Measurements from ENCODE around the gene GNG14.

Gene GNG14

DNA sequence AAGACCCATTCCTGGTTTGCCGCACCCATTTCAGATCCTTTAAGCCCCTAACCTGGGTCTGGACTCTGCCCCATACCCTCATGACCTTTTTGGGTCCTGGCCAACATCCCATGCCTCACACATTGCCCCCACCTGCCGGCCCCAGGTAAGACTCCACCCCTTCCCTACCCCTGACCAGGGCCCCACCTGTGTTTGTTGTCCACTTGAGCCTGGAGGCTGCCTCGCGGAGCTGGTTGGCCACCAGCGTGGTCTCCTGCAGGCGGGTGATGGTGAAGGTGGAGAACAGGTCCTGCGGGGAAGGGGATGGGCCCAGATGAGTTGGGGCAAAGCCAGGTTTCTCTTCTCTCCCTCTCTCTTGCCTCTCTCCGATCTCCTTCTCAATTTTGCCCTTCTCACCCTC is 40.8 kb upstream of the GNG14 start:
- H3K27me3 ChIP-seq (ENCODE audit: insufficient read depth, low read length, poor library complexity, severe bottlenecking), result no peaks in the 10 kb centered on the region
- no peak overlapping the region for H3K4me2 ChIP-seq (ENCODE audit: low read depth, low read length, poor library complexity, severe bottlenecking)
- H3K4me3 ChIP-seq (ENCODE audit: low read length, poor library complexity, severe bottlenecking), result no peak overlapping the region
- no peak for TF ChIP-seq EZH2phosphoT487 (IDR thresholded peaks at IDR 0.05; ENCODE audit: borderline replicate concordance)
- TF ChIP-seq, protein P1, sequence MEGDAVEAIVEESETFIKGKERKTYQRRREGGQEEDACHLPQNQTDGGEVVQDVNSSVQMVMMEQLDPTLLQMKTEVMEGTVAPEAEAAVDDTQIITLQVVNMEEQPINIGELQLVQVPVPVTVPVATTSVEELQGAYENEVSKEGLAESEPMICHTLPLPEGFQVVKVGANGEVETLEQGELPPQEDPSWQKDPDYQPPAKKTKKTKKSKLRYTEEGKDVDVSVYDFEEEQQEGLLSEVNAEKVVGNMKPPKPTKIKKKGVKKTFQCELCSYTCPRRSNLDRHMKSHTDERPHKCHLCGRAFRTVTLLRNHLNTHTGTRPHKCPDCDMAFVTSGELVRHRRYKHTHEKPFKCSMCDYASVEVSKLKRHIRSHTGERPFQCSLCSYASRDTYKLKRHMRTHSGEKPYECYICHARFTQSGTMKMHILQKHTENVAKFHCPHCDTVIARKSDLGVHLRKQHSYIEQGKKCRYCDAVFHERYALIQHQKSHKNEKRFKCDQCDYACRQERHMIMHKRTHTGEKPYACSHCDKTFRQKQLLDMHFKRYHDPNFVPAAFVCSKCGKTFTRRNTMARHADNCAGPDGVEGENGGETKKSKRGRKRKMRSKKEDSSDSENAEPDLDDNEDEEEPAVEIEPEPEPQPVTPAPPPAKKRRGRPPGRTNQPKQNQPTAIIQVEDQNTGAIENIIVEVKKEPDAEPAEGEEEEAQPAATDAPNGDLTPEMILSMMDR (conservative IDR thresholded peaks at IDR 0.05; ENCODE audit: low read length), result no peak
- no peaks in the 10 kb centered on the region for H3F3A ChIP-seq (ENCODE audit: low read depth)
- H3K9me2 ChIP-seq (replicated peaks; ENCODE audit: low read depth, low read length), result no peaks in the 10 kb centered on the region
- no peak overlapping the region for H2AFZ ChIP-seq (ENCODE audit: low read length)
- H3K9me3 ChIP-seq (ENCODE audit: insufficient read depth, low read depth, low read length), result no peaks in the 10 kb centered on the region
- no peak overlapping the region for H3K9ac ChIP-seq (ENCODE audit: low read depth, low read length, poor library complexity, severe bottlenecking)
- no peaks in the 10 kb centered on the region for H3K79me2 ChIP-seq (ENCODE audit: insufficient read depth, low read length)
- no peaks in the 10 kb centered on the region for H3K36me3 ChIP-seq (ENCODE audit: insufficient read depth, low read length)
- no peaks in the 10 kb centered on the region for H4K20me1 ChIP-seq (ENCODE audit: insufficient read depth, low read length, poor library complexity, severe bottlenecking)
- H3K4me1 ChIP-seq (ENCODE audit: insufficient read depth, low read length, poor library complexity, severe bottlenecking), result no peaks in the 10 kb centered on the region

DNA sequence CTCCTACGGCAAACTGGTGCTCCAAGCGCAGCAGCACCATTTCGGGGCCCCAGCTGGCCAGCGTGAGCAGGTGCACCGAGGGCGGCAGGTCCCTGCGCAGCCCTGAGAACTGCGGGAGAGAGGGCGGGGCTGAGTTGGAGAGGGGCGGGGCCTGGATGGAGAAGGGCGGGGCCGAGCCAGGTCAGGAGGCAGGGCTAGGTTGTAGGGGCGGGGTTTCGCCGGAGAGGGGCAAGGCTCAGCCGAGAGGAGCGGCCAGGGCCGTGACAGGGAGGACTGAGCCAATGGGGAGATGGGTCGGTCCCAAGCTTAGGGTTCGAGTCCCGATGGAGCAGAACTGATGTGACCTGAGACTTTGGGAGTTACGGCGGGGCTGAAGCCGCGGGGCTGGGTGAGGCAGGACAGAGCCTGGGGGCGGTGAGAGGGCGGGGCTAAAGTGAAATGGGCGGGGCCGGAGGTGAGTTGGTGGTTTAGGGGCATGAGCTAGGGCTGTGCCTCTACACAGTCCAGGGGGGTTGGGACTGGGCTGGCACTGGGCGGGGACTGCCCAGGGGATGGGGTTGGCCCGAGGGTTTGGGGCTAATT is 40.2 kb upstream of the GNG14 start:
- Histone ChIP-seq H3K4me3 (ENCODE audit: low read length, poor library complexity, severe bottlenecking) (no peak overlapping the region), H3K36me3 (ENCODE audit: insufficient read depth, low read length) (no peaks in the 10 kb centered on the region)

DNA sequence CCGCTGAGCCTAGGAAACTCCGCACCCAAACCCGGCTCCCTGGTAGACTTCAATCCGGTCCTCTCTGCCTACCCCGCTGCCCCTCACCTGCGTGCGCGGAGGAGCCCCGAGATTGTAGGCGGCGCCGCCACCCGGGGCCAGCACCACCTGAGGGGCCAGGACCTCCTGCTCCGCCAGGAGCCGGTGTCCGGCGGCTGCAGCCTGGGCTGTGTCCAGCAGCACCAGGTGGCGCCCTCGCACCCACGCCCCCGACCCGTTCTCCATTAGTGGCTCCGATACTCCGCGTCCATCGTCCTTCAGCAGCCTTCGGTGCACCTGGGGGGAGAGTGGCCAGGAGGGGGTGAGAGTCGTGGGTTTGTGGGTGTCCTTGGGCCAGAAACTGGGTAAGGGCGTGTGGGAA is 39.7 kb upstream of the GNG14 start:
- Histone ChIP-seq H3K9ac (ENCODE audit: low read depth, low read length, poor library complexity, severe bottlenecking) (no peak overlapping the region), H3K4me1 (ENCODE audit: insufficient read depth, low read length, poor library complexity, severe bottlenecking) (no peaks in the 10 kb centered on the region), H2AFZ (ENCODE audit: low read length) (no peak overlapping the region), H3K9me3 (ENCODE audit: insufficient read depth, low read depth, low read length) (no peaks in the 10 kb centered on the region), H3K9me2 (replicated peaks; ENCODE audit: low read depth, low read length) (no peaks in the 10 kb centered on the region), H4K20me1 (ENCODE audit: insufficient read depth, low read length, poor library complexity, severe bottlenecking) (no peaks in the 10 kb centered on the region), H3K36me3 (ENCODE audit: insufficient read depth, low read length) (no peaks in the 10 kb centered on the region), H3K79me2 (ENCODE audit: insufficient read depth, low read length) (no peaks in the 10 kb centered on the region), H3K27me3 (ENCODE audit: insufficient read depth, low read length, poor library complexity, severe bottlenecking) (no peaks in the 10 kb centered on the region), H3K4me3 (ENCODE audit: low read length, poor library complexity, severe bottlenecking) (no peak overlapping the region), H3K4me2 (ENCODE audit: low read depth, low read length, poor library complexity, severe bottlenecking) (no peak overlapping the region), H3F3A (ENCODE audit: low read depth) (no peaks in the 10 kb centered on the region)
- TF ChIP-seq, protein P1 (conservative IDR thresholded peaks at IDR 0.05; ENCODE audit: low read length), result no peak
- no peak for TF ChIP-seq EZH2phosphoT487 (IDR thresholded peaks at IDR 0.05; ENCODE audit: borderline replicate concordance)

More for the DNA sequence above, 40.2 kb upstream of the GNG14 start:
- TF ChIP-seq, protein P1 (conservative IDR thresholded peaks at IDR 0.05; ENCODE audit: low read length), result no peak
- no peak for TF ChIP-seq EZH2phosphoT487 (IDR thresholded peaks at IDR 0.05; ENCODE audit: borderline replicate concordance)
- Histone ChIP-seq H3K9ac (ENCODE audit: low read depth, low read length, poor library complexity, severe bottlenecking) (no peak overlapping the region), H3F3A (ENCODE audit: low read depth) (no peaks in the 10 kb centered on the region), H3K4me1 (ENCODE audit: insufficient read depth, low read length, poor library complexity, severe bottlenecking) (no peaks in the 10 kb centered on the region), H3K9me2 (replicated peaks; ENCODE audit: low read depth, low read length) (no peaks in the 10 kb centered on the region), H3K9me3 (ENCODE audit: insufficient read depth, low read depth, low read length) (no peaks in the 10 kb centered on the region), H4K20me1 (ENCODE audit: insufficient read depth, low read length, poor library complexity, severe bottlenecking) (no peaks in the 10 kb centered on the region), H3K27me3 (ENCODE audit: insufficient read depth, low read length, poor library complexity, severe bottlenecking) (no peaks in the 10 kb centered on the region), H3K79me2 (ENCODE audit: insufficient read depth, low read length) (no peaks in the 10 kb centered on the region), H2AFZ (ENCODE audit: low read length) (no peak overlapping the region), H3K4me2 (ENCODE audit: low read depth, low read length, poor library complexity, severe bottlenecking) (no peak overlapping the region)
